Panc1 (cell line): ENCODE measurements around the gene FKBP4.

Experiments
- POLR2AphosphoS5 ChIP-seq: IDR thresholded peaks from 2 replicates; pipeline ENCODE4 v1.6.1; 2012; ENCODE audit warnings: mild to moderate bottlenecking, low read depth, low read length, moderate library complexity
- TCF7L2 ChIP-seq: IDR thresholded peaks from 2 replicates; pipeline ENCODE4 v1.6.1; 2011; ENCODE audit warnings: mild to moderate bottlenecking, low read depth, low read length, inconsistent platforms
- TF ChIP-seq, protein P1 (sequence below): fragments of 450-650 bp; IDR thresholded peaks from 2 replicates; pipeline ENCODE4 v1.5.1; 2017; ENCODE audit warnings: mild to moderate bottlenecking

DNA sequence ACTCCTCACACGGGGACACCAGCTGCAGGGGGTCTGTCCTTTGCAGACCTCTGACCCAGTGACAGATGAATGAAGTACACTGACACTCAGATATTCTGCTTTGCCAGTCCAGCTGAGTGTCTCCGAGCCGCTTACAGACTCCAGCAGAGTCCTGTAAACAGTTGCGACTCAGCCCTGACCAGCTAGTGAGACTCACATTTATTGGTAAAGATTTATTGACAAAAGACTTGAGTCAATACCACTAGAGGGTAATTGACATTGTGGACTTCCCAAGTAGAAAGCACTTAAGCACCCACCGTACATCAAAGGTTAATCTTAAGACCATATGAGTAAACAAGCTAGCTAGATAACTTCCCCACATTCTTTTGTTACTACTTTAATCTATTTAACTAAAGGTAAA, 9.8 kb upstream of the FKBP4 start:
- TF ChIP-seq, protein P1, sequence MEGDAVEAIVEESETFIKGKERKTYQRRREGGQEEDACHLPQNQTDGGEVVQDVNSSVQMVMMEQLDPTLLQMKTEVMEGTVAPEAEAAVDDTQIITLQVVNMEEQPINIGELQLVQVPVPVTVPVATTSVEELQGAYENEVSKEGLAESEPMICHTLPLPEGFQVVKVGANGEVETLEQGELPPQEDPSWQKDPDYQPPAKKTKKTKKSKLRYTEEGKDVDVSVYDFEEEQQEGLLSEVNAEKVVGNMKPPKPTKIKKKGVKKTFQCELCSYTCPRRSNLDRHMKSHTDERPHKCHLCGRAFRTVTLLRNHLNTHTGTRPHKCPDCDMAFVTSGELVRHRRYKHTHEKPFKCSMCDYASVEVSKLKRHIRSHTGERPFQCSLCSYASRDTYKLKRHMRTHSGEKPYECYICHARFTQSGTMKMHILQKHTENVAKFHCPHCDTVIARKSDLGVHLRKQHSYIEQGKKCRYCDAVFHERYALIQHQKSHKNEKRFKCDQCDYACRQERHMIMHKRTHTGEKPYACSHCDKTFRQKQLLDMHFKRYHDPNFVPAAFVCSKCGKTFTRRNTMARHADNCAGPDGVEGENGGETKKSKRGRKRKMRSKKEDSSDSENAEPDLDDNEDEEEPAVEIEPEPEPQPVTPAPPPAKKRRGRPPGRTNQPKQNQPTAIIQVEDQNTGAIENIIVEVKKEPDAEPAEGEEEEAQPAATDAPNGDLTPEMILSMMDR: no peak
- TF ChIP-seq POLR2AphosphoS5: no peak
- TF ChIP-seq TCF7L2: no peak
